ENCODE measurements around the gene ADH1C. TPM values are rescaled to one million over a fixed set of nuclear protein-coding genes. Genes with fewer than 3 reads are reported as not detected.

The ADH1C gene
- total and polyA plus RNA-seq, 9 of the 15 experiments (the other 6 are each of a cell fraction or from before 2014, with no cell fraction given) = 0.40 TPM; not detected in 8

- Histone ChIP-seq H3K79me2 (ENCODE audit: control insufficient read depth, insufficient read depth, low read length) (no peaks in the 10 kb centered on the region), H3K4me1 (replicated peaks in 1 of 2; ENCODE audit: control insufficient read depth in 2 of 2, insufficient read depth in 2 of 2, low read length in 2 of 2) (no peaks in the 10 kb centered on the region), H3K9me3 (replicated peaks; ENCODE audit: control insufficient read depth, insufficient read depth, low read depth, low read length) (no peaks in the 10 kb centered on the region), H3K9ac (ENCODE audit: insufficient read depth in 1 of 2, low read depth in 2 of 2, low read length in 2 of 2) (no peak overlapping the region), H3K9me1 (ENCODE audit: control insufficient read depth, insufficient read depth, low read length) (no peaks in the 10 kb centered on the region), H4K20me1 (replicated peaks; ENCODE audit: control insufficient read depth, insufficient read depth, low read length) (no peaks in the 10 kb centered on the region), H3K4me2 (ENCODE audit: insufficient read depth, low read length) (no peak overlapping the region), H3K27ac (ENCODE audit: extremely low read depth, low read depth, low read length) (no peak overlapping the region), H3K27me3 (ENCODE audit: control insufficient read depth in 2 of 2, insufficient read depth in 2 of 2, low read length in 2 of 2) (no peaks in the 10 kb centered on the region), H2AFZ (ENCODE audit: low read depth, low read length) (no peak overlapping the region), H3K36me3 (ENCODE audit: control insufficient read depth, insufficient read depth, low read length) (no peaks in the 10 kb centered on the region), H3K4me3 (no peak overlapping the region)
- no TSS peak for BruUV-seq (replicated peaks)
- intact Hi-C loops (cut with micrococcal nuclease) (no loop called here), in situ Hi-C loops (cut with MboI) (no loop called here)
- DNase-seq (ENCODE audit: extremely low read depth in 1 of 4, low spot score in 3 of 4) (no peak), ATAC-seq (no peak), FAIRE-seq (no peak)
- ChIA-PET CTCF (ENCODE audit: low intra/inter-chr PET ratio) (no interaction called here), POLR2A (no interaction called here)
- 0% methylated on average over 1 of the region's 1 CpG for WGBS (ENCODE audit: insufficient coverage, low coverage, missing lambda C conversion rate)
- TF ChIP-seq CREB1 (IDR thresholded peaks at IDR 0.05) (no peak), CREB1 (CRISPR knock-in tag; IDR thresholded peaks at IDR 0.05) (no peak), CBX5 (IDR thresholded peaks at IDR 0.05; ENCODE audit: borderline replicate concordance, low read depth) (no peak), MECOM (CRISPR knock-in tag; IDR thresholded peaks at IDR 0.05) (no peak), ZSCAN29 (IDR thresholded peaks at IDR 0.05) (no peak), NFE2 (IDR thresholded peaks at IDR 0.05; ENCODE audit: low read depth) (no peak), ZBED1 (IDR thresholded peaks at IDR 0.05) (no peak), E2F3 (CRISPR knock-in tag; IDR thresholded peaks at IDR 0.05) (no peak), ESRRB (CRISPR knock-in tag; IDR thresholded peaks at IDR 0.05; ENCODE audit: borderline replicate concordance) (no peak), SMC3 (conservative IDR thresholded peaks at IDR 0.05; ENCODE audit: insufficient read depth, low read depth, low read length) (no peak), TBP (optimal IDR thresholded peaks at IDR 0.05; ENCODE audit: low read depth, low read length) (no peak), ARID3A (IDR thresholded peaks at IDR 0.05; ENCODE audit: borderline replicate concordance, low read depth, low read length) (no peak), PPARD (CRISPR knock-in tag; IDR thresholded peaks at IDR 0.05) (no peak), ADNP (tag; IDR thresholded peaks at IDR 0.05) (no peak), PHF21A (IDR thresholded peaks at IDR 0.05; ENCODE audit: borderline replicate concordance, low read depth) (no peak), MIER1 (IDR thresholded peaks at IDR 0.05; ENCODE audit: low read depth) (no peak), PHB2 (IDR thresholded peaks at IDR 0.05; ENCODE audit: low read depth) (no peak), ZNF354B (CRISPR knock-in tag; IDR thresholded peaks at IDR 0.05) (no peak)
- TF ChIP-seq, protein P1, sequence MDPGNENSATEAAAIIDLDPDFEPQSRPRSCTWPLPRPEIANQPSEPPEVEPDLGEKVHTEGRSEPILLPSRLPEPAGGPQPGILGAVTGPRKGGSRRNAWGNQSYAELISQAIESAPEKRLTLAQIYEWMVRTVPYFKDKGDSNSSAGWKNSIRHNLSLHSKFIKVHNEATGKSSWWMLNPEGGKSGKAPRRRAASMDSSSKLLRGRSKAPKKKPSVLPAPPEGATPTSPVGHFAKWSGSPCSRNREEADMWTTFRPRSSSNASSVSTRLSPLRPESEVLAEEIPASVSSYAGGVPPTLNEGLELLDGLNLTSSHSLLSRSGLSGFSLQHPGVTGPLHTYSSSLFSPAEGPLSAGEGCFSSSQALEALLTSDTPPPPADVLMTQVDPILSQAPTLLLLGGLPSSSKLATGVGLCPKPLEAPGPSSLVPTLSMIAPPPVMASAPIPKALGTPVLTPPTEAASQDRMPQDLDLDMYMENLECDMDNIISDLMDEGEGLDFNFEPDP (CRISPR knock-in tag; IDR thresholded peaks at IDR 0.05) = no peak
- TF ChIP-seq, protein P2, sequence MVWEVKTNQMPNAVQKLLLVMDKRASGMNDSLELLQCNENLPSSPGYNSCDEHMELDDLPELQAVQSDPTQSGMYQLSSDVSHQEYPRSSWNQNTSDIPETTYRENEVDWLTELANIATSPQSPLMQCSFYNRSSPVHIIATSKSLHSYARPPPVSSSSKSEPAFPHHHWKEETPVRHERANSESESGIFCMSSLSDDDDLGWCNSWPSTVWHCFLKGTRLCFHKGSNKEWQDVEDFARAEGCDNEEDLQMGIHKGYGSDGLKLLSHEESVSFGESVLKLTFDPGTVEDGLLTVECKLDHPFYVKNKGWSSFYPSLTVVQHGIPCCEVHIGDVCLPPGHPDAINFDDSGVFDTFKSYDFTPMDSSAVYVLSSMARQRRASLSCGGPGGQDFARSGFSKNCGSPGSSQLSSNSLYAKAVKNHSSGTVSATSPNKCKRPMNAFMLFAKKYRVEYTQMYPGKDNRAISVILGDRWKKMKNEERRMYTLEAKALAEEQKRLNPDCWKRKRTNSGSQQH (CRISPR knock-in tag; IDR thresholded peaks at IDR 0.05) = no peak
These were observed 4.4 kb upstream of the ADH1C start for GRCh38 chr4:99356992-99357391.
